HCT116 (cell line): ENCODE results near the gene TMX3.

Experiments used
- EZH2 ChIP-seq: fragments of 200-600 bp; sonication (generic); IDR thresholded peaks from 2 replicates; pipeline ENCODE4 v1.6.1; 2017; ENCODE audit warnings: antibody characterized with exemption, mixed run types
- JUND ChIP-seq: IDR thresholded peaks from 2 replicates; pipeline ENCODE4 v1.6.1; 2012
- POLR2A ChIP-seq: IDR thresholded peaks from 2 replicates; pipeline ENCODE4 v1.7.0; 2011; ENCODE audit warnings: borderline replicate concordance; ENCODE audit not compliant: insufficient read depth, insufficient read length; ENCODE audit errors: extremely low read depth
- SIN3A ChIP-seq: IDR thresholded peaks from 2 replicates; pipeline ENCODE4 v1.6.1; 2012; ENCODE audit warnings: low read depth
- SP1 ChIP-seq: IDR thresholded peaks from 2 replicates; pipeline ENCODE4 v1.6.1; 2012; ENCODE audit warnings: low read depth
- ZNF274 ChIP-seq: fragments of 200-500 bp; sonication (Bioruptor generic); IDR thresholded peaks from 2 replicates; pipeline ENCODE4 v1.6.1; 2014; ENCODE audit warnings: mild to moderate bottlenecking, low read depth, low read length, inconsistent platforms
- TF ChIP-seq, protein P1 (sequence below), 3 experiments: fragments of 200-600 bp in 1 of 3; sonication (generic) in 1 of 3; IDR thresholded peaks in 2 of 3; conservative IDR thresholded peaks in 1 of 3; 2 replicates each; pipeline ENCODE4 v1.5.1; 2012 to 2017; ENCODE audit warnings: low read depth in 2 of 3, low read length in 2 of 3, antibody characterized with exemption in 1 of 3, borderline replicate concordance in 1 of 3, control low read depth in 1 of 3, mild to moderate bottlenecking in 1 of 3, mixed read lengths in 1 of 3, mixed run types in 1 of 3, moderate library complexity in 1 of 3; ENCODE audit not compliant: insufficient read depth in 1 of 3
- TF ChIP-seq, protein P2 (sequence below): IDR thresholded peaks from 2 replicates; pipeline ENCODE4 v1.6.1; 2012; ENCODE audit warnings: low read depth
- TF ChIP-seq, protein P3 (sequence below): IDR thresholded peaks from 2 replicates; pipeline ENCODE4 v1.6.1; 2011; ENCODE audit warnings: mild to moderate bottlenecking, low read length, moderate library complexity; ENCODE audit not compliant: insufficient replicate concordance; ENCODE audit errors: extremely low read depth
- TF ChIP-seq, protein P4 (sequence below): IDR thresholded peaks from 2 replicates; pipeline ENCODE4 v1.6.1; 2012
- TF ChIP-seq, protein P5 (sequence below): IDR thresholded peaks from 2 replicates; pipeline ENCODE4 v1.6.1; 2012

DNA sequence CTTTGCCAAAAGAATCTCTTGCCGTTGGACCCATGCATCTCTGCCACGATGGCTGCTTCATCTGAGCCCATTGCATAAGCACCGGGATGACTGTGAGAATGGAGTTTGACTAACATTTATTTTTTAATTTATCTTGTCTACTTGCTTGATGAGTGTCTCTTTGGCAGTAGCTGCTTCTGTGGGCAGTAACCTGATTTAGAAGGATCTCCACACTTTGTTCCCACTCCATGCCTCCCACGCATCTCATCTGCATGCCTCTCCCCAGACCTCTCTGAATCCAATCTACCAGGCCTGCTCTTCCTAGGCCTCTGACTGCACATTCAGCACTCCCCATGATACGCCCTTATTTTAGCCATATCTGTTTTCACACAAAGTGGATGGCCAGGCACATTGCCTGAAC, 23.7 kb upstream of the TMX3 start:
- TF ChIP-seq, protein P1, sequence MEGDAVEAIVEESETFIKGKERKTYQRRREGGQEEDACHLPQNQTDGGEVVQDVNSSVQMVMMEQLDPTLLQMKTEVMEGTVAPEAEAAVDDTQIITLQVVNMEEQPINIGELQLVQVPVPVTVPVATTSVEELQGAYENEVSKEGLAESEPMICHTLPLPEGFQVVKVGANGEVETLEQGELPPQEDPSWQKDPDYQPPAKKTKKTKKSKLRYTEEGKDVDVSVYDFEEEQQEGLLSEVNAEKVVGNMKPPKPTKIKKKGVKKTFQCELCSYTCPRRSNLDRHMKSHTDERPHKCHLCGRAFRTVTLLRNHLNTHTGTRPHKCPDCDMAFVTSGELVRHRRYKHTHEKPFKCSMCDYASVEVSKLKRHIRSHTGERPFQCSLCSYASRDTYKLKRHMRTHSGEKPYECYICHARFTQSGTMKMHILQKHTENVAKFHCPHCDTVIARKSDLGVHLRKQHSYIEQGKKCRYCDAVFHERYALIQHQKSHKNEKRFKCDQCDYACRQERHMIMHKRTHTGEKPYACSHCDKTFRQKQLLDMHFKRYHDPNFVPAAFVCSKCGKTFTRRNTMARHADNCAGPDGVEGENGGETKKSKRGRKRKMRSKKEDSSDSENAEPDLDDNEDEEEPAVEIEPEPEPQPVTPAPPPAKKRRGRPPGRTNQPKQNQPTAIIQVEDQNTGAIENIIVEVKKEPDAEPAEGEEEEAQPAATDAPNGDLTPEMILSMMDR (IDR thresholded peaks at IDR 0.05 in 2 of 3, conservative IDR thresholded peaks at IDR 0.05 in 1 of 3; ENCODE audit: borderline replicate concordance in 1 of 3, insufficient read depth in 1 of 3, low read depth in 2 of 3, low read length in 2 of 3) = no peak
- TF ChIP-seq JUND (no peak), EZH2 (no peak), SIN3A (no peak), ZNF274 (no peak), POLR2A (no peak), SP1 (no peak)
- TF ChIP-seq, protein P2, sequence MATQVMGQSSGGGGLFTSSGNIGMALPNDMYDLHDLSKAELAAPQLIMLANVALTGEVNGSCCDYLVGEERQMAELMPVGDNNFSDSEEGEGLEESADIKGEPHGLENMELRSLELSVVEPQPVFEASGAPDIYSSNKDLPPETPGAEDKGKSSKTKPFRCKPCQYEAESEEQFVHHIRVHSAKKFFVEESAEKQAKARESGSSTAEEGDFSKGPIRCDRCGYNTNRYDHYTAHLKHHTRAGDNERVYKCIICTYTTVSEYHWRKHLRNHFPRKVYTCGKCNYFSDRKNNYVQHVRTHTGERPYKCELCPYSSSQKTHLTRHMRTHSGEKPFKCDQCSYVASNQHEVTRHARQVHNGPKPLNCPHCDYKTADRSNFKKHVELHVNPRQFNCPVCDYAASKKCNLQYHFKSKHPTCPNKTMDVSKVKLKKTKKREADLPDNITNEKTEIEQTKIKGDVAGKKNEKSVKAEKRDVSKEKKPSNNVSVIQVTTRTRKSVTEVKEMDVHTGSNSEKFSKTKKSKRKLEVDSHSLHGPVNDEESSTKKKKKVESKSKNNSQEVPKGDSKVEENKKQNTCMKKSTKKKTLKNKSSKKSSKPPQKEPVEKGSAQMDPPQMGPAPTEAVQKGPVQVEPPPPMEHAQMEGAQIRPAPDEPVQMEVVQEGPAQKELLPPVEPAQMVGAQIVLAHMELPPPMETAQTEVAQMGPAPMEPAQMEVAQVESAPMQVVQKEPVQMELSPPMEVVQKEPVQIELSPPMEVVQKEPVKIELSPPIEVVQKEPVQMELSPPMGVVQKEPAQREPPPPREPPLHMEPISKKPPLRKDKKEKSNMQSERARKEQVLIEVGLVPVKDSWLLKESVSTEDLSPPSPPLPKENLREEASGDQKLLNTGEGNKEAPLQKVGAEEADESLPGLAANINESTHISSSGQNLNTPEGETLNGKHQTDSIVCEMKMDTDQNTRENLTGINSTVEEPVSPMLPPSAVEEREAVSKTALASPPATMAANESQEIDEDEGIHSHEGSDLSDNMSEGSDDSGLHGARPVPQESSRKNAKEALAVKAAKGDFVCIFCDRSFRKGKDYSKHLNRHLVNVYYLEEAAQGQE = no peak
- TF ChIP-seq, protein P3, sequence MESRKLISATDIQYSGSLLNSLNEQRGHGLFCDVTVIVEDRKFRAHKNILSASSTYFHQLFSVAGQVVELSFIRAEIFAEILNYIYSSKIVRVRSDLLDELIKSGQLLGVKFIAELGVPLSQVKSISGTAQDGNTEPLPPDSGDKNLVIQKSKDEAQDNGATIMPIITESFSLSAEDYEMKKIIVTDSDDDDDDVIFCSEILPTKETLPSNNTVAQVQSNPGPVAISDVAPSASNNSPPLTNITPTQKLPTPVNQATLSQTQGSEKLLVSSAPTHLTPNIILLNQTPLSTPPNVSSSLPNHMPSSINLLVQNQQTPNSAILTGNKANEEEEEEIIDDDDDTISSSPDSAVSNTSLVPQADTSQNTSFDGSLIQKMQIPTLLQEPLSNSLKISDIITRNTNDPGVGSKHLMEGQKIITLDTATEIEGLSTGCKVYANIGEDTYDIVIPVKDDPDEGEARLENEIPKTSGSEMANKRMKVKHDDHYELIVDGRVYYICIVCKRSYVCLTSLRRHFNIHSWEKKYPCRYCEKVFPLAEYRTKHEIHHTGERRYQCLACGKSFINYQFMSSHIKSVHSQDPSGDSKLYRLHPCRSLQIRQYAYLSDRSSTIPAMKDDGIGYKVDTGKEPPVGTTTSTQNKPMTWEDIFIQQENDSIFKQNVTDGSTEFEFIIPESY = no peak
- TF ChIP-seq, protein P4, sequence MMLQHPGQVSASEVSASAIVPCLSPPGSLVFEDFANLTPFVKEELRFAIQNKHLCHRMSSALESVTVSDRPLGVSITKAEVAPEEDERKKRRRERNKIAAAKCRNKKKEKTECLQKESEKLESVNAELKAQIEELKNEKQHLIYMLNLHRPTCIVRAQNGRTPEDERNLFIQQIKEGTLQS = no peak
- TF ChIP-seq, protein P5, sequence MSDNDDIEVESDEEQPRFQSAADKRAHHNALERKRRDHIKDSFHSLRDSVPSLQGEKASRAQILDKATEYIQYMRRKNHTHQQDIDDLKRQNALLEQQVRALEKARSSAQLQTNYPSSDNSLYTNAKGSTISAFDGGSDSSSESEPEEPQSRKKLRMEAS = no peak
